Neural progenitor cell (in vitro differentiated cells): ENCODE measurements around the gene PCNT. TPM values are rescaled to one million over a fixed set of nuclear protein-coding genes. Genes with fewer than 3 reads are reported as not detected.

Experiments
- DNase-seq: peaks from one replicate; pipeline ENCODE4 v3.0.0-alpha.2; 2016; ENCODE audit warnings: low spot score
- H2AFZ ChIP-seq: fragments of 200-600 bp; sonication (generic); replicated peaks from 2 replicates; pipeline ENCODE4 v1.6.1; 2016; ENCODE audit warnings: antibody characterized with exemption
- H3F3A ChIP-seq: fragments of 200-600 bp; sonication (generic); 2 replicates; pipeline ENCODE4 v1.6.1; 2016; ENCODE audit warnings: antibody characterized with exemption, low read depth
- H3K27ac ChIP-seq: fragments of 200-600 bp; sonication (generic); 2 replicates; pipeline ENCODE4 v1.5.1; 2016; ENCODE audit warnings: mild to moderate bottlenecking
- H3K27me3 ChIP-seq: fragments of 200-600 bp; sonication (generic); 2 replicates; pipeline ENCODE4 v1.6.1; 2016; ENCODE audit warnings: mild to moderate bottlenecking, moderate library complexity
- H3K36me3 ChIP-seq: fragments of 200-600 bp; sonication (generic); 2 replicates; pipeline ENCODE4 v1.5.1; 2016
- H3K4me1 ChIP-seq: fragments of 200-600 bp; sonication (generic); 2 replicates; pipeline ENCODE4 v1.6.1; 2016; ENCODE audit warnings: mixed run types
- H3K4me2 ChIP-seq: fragments of 200-600 bp; sonication (generic); 2 replicates; pipeline ENCODE4 v1.6.1; 2016
- H3K4me3 ChIP-seq: fragments of 200-600 bp; sonication (generic); 2 replicates; pipeline ENCODE4 v1.5.1; 2016
- H3K79me2 ChIP-seq: fragments of 200-600 bp; sonication (generic); 2 replicates; pipeline ENCODE4 v1.6.1; 2016; ENCODE audit warnings: low read depth
- H3K9ac ChIP-seq: fragments of 200-600 bp; sonication (generic); 2 replicates; pipeline ENCODE4 v1.6.1; 2016
- H3K9me3 ChIP-seq: fragments of 200-600 bp; sonication (generic); 2 replicates; pipeline ENCODE4 v1.5.1; 2016; ENCODE audit warnings: low read depth
- H4K20me1 ChIP-seq: fragments of 200-600 bp; sonication (generic); 2 replicates; pipeline ENCODE4 v1.6.1; 2016; ENCODE audit warnings: low read depth
- H3K27ac Mint-ChIP-seq: 3 replicates; pipeline ENCODE4 v1.8.0; 2021; ENCODE audit warnings: mixed read lengths
- H3K27me3 Mint-ChIP-seq: 2 replicates; pipeline ENCODE4 v1.8.0; 2022; ENCODE audit warnings: low read depth, mild to moderate bottlenecking, inconsistent platforms, moderate library complexity, mixed read lengths; ENCODE audit not compliant: insufficient read depth
- H3K36me3 Mint-ChIP-seq: 3 replicates; pipeline ENCODE4 v1.8.0; 2021; ENCODE audit warnings: mixed read lengths
- H3K4me1 Mint-ChIP-seq: 3 replicates; pipeline ENCODE4 v1.8.0; 2021; ENCODE audit warnings: mixed read lengths
- H3K4me3 Mint-ChIP-seq: 3 replicates; pipeline ENCODE4 v1.8.0; 2021; ENCODE audit warnings: mild to moderate bottlenecking, moderate library complexity, mixed read lengths
- H3K9me3 Mint-ChIP-seq: 3 replicates; pipeline ENCODE4 v1.8.0; 2020; ENCODE audit warnings: mixed read lengths
- CTCF ChIP-seq: fragments of 200-600 bp; sonication (generic); IDR thresholded peaks from 2 replicates; pipeline ENCODE4 v1.5.1; 2017; ENCODE audit warnings: antibody characterized with exemption, mild to moderate bottlenecking
- EZH2 ChIP-seq: fragments of 200-600 bp; sonication (generic); IDR thresholded peaks from 2 replicates; pipeline ENCODE4 v1.6.1; 2017; ENCODE audit warnings: antibody characterized with exemption, mild to moderate bottlenecking, moderate library complexity
- EZH2phosphoT487 ChIP-seq: fragments of 200-600 bp; sonication (generic); IDR thresholded peaks from 2 replicates; pipeline ENCODE4 v1.6.1; 2017; ENCODE audit warnings: antibody characterized with exemption
- total RNA-seq: library from RNA; depleted of rRNA; stranded (reverse); fragments of >200 nt; gene quantifications from 2 replicates; pipeline ENCODE4 v1.2.3, GENCODE V29; 2015; ENCODE audit warnings: low replicate concordance

The PCNT gene
- total RNA-seq, 1 donor from 2014 or later = 42.0 TPM

- no peaks in the 10 kb centered on the region for H4K20me1 ChIP-seq
- H3K4me3 ChIP-seq = no peak overlapping the region
- Mint-ChIP-seq H3K27ac (no peak overlapping the region), H3K9me3 (peaks cover 28% of the 10 kb centered on the region), H3K27me3 (peaks cover 4% of the 10 kb centered on the region), H3K4me3 (no peak overlapping the region), H3K36me3 (peaks cover 55% of the 10 kb centered on the region), H3K4me1 (no peaks in the 10 kb centered on the region)
- H3K36me3 ChIP-seq = no peaks in the 10 kb centered on the region
- H3K9me3 ChIP-seq = no peaks in the 10 kb centered on the region
- H3K9ac ChIP-seq = no peak overlapping the region
- no peaks in the 10 kb centered on the region for H3K27me3 ChIP-seq
- H3K4me2 ChIP-seq = no peak overlapping the region
- H3K4me1 ChIP-seq = no peaks in the 10 kb centered on the region
- H3K79me2 ChIP-seq = peaks cover 29% of the 10 kb centered on the region
- H2AFZ ChIP-seq = no peak overlapping the region
- no peak for DNase-seq
- no peak overlapping the region for H3K27ac ChIP-seq
- peaks cover 3% of the 10 kb centered on the region for H3F3A ChIP-seq
- TF ChIP-seq EZH2 (no peak), EZH2phosphoT487 (no peak), CTCF (no peak)
Measured at GRCh38 chr21:46385846-46386733, 62.1 kb downstream of the PCNT start.

GRCh38 chr21:46386734-46387088 is 62.8 kb downstream of the PCNT start:
- Histone ChIP-seq H3K4me3 (no peak overlapping the region), H4K20me1 (no peaks in the 10 kb centered on the region), H3K36me3 (no peaks in the 10 kb centered on the region), H2AFZ (no peak overlapping the region), H3K27me3 (no peaks in the 10 kb centered on the region), H3K27ac (no peak overlapping the region), H3K4me2 (no peak overlapping the region), H3K9me3 (no peaks in the 10 kb centered on the region), H3K4me1 (no peaks in the 10 kb centered on the region), H3K79me2 (peaks cover 22% of the 10 kb centered on the region), H3K9ac (no peak overlapping the region), H3F3A (peaks cover under 1% of the 10 kb centered on the region)
- Mint-ChIP-seq H3K27ac (peak overlapping the region; percentile 46), H3K36me3 (peaks cover 50% of the 10 kb centered on the region), H3K4me1 (no peaks in the 10 kb centered on the region), H3K9me3 (peaks cover 23% of the 10 kb centered on the region), H3K4me3 (no peak overlapping the region), H3K27me3 (peaks cover 4% of the 10 kb centered on the region)
- no peak for DNase-seq
- no peak for TF ChIP-seq CTCF
- TF ChIP-seq EZH2 = no peak
- no peak for TF ChIP-seq EZH2phosphoT487

- H3K9me3 Mint-ChIP-seq = peaks cover 7% of the 10 kb centered on the region
- H3K27me3 Mint-ChIP-seq = peaks cover 5% of the 10 kb centered on the region
- Histone ChIP-seq H3K36me3 (no peaks in the 10 kb centered on the region), H3K4me3 (no peak overlapping the region), H3K79me2 (peaks cover 10% of the 10 kb centered on the region), H3K9me3 (no peaks in the 10 kb centered on the region), H4K20me1 (no peaks in the 10 kb centered on the region), H3F3A (no peaks in the 10 kb centered on the region), H2AFZ (no peak overlapping the region), H3K4me2 (no peak overlapping the region), H3K9ac (no peak overlapping the region), H3K27ac (no peak overlapping the region), H3K27me3 (no peaks in the 10 kb centered on the region), H3K4me1 (no peaks in the 10 kb centered on the region)
- no peak for DNase-seq
- H3K27ac Mint-ChIP-seq = no peak overlapping the region
- no peaks in the 10 kb centered on the region for H3K4me1 Mint-ChIP-seq
- peaks cover 34% of the 10 kb centered on the region for H3K36me3 Mint-ChIP-seq
- no peak overlapping the region for H3K4me3 Mint-ChIP-seq
- no peak for TF ChIP-seq EZH2phosphoT487
- no peak for TF ChIP-seq EZH2
- TF ChIP-seq CTCF = no peak
Measured at GRCh38 chr21:46388206-46388880, 64.4 kb downstream of the PCNT start.
